Measurements from ENCODE around the gene TIGIT.

The TIGIT gene

GRCh38 chr3:114293838-114294535 is at the start of gene TIGIT:
TSS of gene TIGIT (plus strand) at chr3:114294028. CDS start at chr3:114294062, 34 bp downstream.
- TF ChIP-seq, protein P1, sequence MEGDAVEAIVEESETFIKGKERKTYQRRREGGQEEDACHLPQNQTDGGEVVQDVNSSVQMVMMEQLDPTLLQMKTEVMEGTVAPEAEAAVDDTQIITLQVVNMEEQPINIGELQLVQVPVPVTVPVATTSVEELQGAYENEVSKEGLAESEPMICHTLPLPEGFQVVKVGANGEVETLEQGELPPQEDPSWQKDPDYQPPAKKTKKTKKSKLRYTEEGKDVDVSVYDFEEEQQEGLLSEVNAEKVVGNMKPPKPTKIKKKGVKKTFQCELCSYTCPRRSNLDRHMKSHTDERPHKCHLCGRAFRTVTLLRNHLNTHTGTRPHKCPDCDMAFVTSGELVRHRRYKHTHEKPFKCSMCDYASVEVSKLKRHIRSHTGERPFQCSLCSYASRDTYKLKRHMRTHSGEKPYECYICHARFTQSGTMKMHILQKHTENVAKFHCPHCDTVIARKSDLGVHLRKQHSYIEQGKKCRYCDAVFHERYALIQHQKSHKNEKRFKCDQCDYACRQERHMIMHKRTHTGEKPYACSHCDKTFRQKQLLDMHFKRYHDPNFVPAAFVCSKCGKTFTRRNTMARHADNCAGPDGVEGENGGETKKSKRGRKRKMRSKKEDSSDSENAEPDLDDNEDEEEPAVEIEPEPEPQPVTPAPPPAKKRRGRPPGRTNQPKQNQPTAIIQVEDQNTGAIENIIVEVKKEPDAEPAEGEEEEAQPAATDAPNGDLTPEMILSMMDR (IDR thresholded peaks at IDR 0.05; ENCODE audit: borderline replicate concordance, control extremely low read depth, extremely low read depth, insufficient read depth, missing control alignments) = no peak
- no peak for DNase-seq (ENCODE audit: low spot score)
- in situ Hi-C loops (cut with MboI; ENCODE audit: low sequenced_read_pairs, unreplicated experiment) = no loop called here

- no peak for DNase-seq (ENCODE audit: low spot score)
- TF ChIP-seq, protein P1 (IDR thresholded peaks at IDR 0.05; ENCODE audit: borderline replicate concordance, control extremely low read depth, extremely low read depth, insufficient read depth, missing control alignments) = no peak
- in situ Hi-C loops (cut with MboI; ENCODE audit: low sequenced_read_pairs, unreplicated experiment) = no loop called here
These were observed 40.9 kb upstream of the TIGIT start for GRCh38 chr3:114252954-114253353.

GRCh38 chr3:114253505-114253904 is 40.3 kb upstream of the TIGIT start:
- DNase-seq (ENCODE audit: low spot score) = no peak
- in situ Hi-C loops (cut with MboI; ENCODE audit: low sequenced_read_pairs, unreplicated experiment) = no loop called here

GRCh38 chr3:114259566-114259965 is 34.3 kb upstream of the TIGIT start:
- DNase-seq (ENCODE audit: low spot score) = no peak
- in situ Hi-C loops (cut with MboI; ENCODE audit: low sequenced_read_pairs, unreplicated experiment) = no loop called here
- TF ChIP-seq, protein P1 (IDR thresholded peaks at IDR 0.05; ENCODE audit: borderline replicate concordance, control extremely low read depth, extremely low read depth, insufficient read depth, missing control alignments) = no peak

More at GRCh38 chr3:114253505-114253904, 40.3 kb upstream of the TIGIT start:
- TF ChIP-seq, protein P1 (IDR thresholded peaks at IDR 0.05; ENCODE audit: borderline replicate concordance, control extremely low read depth, extremely low read depth, insufficient read depth, missing control alignments) = no peak

GRCh38 chr3:114260152-114260551 is 33.7 kb upstream of the TIGIT start:
- TF ChIP-seq, protein P1 (IDR thresholded peaks at IDR 0.05; ENCODE audit: borderline replicate concordance, control extremely low read depth, extremely low read depth, insufficient read depth, missing control alignments) = no peak
- no peak for DNase-seq (ENCODE audit: low spot score)
- in situ Hi-C loops (cut with MboI; ENCODE audit: low sequenced_read_pairs, unreplicated experiment) = no loop called here

DNA sequence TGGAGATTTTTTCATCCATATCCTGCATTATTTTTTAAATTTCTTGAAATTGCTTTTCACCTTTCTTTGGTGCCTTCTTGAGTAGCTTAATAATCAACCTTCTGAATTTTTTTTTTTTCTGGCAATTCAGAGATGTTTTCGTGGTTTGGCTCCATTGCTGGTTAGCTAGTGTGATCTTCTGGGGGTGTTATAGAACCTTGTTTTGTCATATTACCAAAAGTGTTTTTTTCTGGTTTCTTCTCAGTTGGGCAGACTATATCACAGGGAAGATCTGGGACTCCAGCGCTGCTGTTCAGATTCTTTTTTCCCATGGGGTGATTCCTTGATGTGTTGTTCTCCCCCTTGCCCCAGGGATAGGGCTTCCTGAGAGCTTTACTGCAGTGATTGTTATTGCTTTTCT is 23.8 kb upstream of the TIGIT start:
- in situ Hi-C loops (cut with MboI; ENCODE audit: low sequenced_read_pairs, unreplicated experiment) = no loop called here
- no peak for DNase-seq (ENCODE audit: low spot score)
- TF ChIP-seq, protein P1 (IDR thresholded peaks at IDR 0.05; ENCODE audit: borderline replicate concordance, control extremely low read depth, extremely low read depth, insufficient read depth, missing control alignments) = no peak

Measured in GM13976 (cell line).